Measurements from ENCODE around the gene UNK.

GRCh38 chr17:75830164-75831031 is 45.8 kb downstream of the UNK start:
- TF ChIP-seq POLR2A (IDR thresholded peaks at IDR 0.05; ENCODE audit: low read depth, low read length): no peak
- no peak for TF ChIP-seq TAF1 (IDR thresholded peaks at IDR 0.05; ENCODE audit: borderline replicate concordance, low read depth, low read length)

All from GM12892 (cell line).